ENCODE data around the gene TSPAN1.
A peak's percentile ranks its signal among the peaks of the same experiment; 100 is the strongest.

The TSPAN1 gene

DNA sequence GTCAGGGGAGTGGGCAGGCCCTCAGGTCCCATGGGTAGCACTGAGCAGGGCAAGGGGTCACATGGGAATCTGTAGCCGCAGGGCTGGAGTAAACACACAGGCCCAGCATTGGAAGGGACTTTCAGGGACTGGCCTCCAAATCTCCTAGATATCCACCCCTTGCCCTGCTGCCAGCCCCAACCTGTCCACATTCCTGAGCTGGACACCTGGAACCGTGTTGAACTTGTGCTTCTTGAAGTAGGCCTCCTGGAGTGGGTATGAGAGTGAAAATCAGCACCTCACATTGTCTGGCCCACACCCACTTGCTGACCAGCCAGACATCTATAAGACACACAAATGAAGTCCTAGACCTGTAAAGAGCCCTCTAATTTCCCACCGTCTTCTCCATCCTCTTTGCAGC lies 15.7 kb downstream of the TSPAN1 start:
- no peaks in the 10 kb centered on the region for H3K9me3 ChIP-seq (replicated peaks in 1 of 11)
- no peak overlapping the region for H3K9ac ChIP-seq
- peaks cover 57 to 87% (median 68%) of the 10 kb centered on the region in 11 experiments for H3K36me3 ChIP-seq
- H4K20me1 ChIP-seq, result no peaks in the 10 kb centered on the region
- H3K4me1 ChIP-seq, result peaks cover 0 to 23% (median 19%) of the 10 kb centered on the region in 10 experiments; a peak in 15 of 20 replicates
- H3K27me3 ChIP-seq, result no peaks in the 10 kb centered on the region
- TF ChIP-seq Cebpa-rat (IDR thresholded peaks at IDR 0.05), result no peak
- no peak overlapping the region for H3K27ac ChIP-seq
- H3K4me3 ChIP-seq, result no peak overlapping the region
- no peak overlapping the region for H3K4me2 ChIP-seq

DNA sequence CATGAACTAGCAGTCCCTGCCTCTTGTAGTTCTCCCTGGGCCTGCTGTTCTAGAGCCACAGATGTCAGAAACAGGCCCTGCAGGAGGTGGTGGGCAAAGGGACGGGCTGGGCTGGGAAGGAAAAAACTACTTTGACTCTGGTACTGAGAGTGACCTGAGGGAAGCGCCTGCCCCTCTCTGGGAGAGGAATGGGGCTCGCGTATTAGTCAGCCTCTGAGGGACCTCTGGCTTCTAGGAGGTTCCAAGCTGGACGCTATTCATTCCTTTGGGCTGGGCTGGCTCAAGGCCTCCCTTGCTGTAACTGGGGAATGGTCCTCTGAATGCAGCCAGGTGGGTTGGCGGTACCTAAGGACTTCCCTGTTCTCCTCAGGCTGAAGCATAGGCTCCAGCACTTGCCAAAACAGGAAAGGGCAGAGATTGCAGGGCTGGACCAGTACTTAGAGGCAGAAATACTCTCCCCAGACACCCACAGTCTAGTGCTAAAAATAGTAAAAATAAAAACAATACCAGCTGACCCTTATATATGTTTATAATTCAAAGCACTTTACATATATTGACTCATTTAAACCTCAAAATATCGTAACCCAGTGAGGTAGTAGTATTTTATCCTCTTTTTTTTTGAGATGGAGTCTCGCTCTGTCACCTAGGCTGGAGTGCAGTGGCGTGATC lies 16.3 kb downstream of the TSPAN1 start:
- no peak for TF ChIP-seq Cebpa-rat (IDR thresholded peaks at IDR 0.05)
- Histone ChIP-seq H3K27me3 (no peaks in the 10 kb centered on the region), H3K4me3 (no peak overlapping the region), H4K20me1 (no peaks in the 10 kb centered on the region), H3K36me3 (peaks cover 63 to 93% (median 73%) of the 10 kb centered on the region in 11 experiments), H3K9ac (no peak overlapping the region), H3K9me3 (replicated peaks in 1 of 11) (no peaks in the 10 kb centered on the region), H3K4me1 (peaks cover 0 to 26% (median 19%) of the 10 kb centered on the region in 10 experiments; a peak in 15 of 20 replicates), H3K27ac (no peak overlapping the region), H3K4me2 (no peak overlapping the region)

DNA sequence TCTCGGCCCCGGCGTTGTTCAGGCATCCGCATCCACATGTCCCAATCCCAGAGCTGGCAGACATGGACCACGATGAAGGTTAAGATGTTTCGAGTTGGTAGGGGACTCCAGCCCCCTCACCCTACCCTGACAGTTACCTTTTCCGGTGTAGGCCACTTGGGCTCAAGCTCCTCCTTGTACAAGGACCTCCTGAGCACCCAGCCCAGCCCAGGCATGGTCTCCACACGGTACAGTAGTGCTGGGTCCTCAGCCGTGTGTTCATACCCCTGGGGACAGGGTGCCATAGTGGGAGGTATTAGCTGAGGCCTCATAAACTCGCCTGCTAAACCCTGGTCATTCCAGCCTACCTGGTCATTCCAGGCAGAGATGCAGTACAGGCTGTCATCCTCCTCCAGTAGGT lies 17.3 kb downstream of the TSPAN1 start:
- H3K9ac ChIP-seq, result no peak overlapping the region
- H3K4me2 ChIP-seq, result no peak overlapping the region
- H3K27ac ChIP-seq, result no peak overlapping the region
- H3K27me3 ChIP-seq, result no peaks in the 10 kb centered on the region
- no peak for TF ChIP-seq Cebpa-rat (IDR thresholded peaks at IDR 0.05)
- H3K4me1 ChIP-seq, result peaks cover 9 to 33% (median 27%) of the 10 kb centered on the region in 10 experiments
- no peaks in the 10 kb centered on the region for H3K9me3 ChIP-seq (replicated peaks in 1 of 11)
- H3K4me3 ChIP-seq, result no peak overlapping the region
- peaks cover 64 to 96% (median 78%) of the 10 kb centered on the region in 11 experiments for H3K36me3 ChIP-seq
- H4K20me1 ChIP-seq, result no peaks in the 10 kb centered on the region

DNA sequence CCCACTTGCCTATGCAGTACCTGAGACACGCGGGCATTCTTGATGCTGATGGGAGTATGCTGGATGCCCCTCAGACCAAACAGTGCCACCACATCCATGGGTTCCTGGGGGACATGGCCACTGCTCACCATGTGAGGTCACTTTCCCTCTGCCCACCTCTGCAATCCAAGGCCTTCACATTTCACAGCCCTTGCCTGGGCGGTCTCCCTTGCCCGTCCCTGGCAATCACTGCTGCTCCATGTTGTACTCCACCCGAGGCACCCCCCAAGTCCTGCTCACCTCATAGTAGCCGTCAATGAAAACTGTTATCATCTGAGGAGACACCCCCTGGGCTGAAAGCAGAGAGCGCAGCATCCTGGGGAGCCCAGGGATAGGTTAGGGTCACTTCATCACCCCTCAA lies 18.4 kb downstream of the TSPAN1 start:
- H4K20me1 ChIP-seq, result no peaks in the 10 kb centered on the region
- peaks cover 56 to 86% (median 72%) of the 10 kb centered on the region in 11 experiments for H3K36me3 ChIP-seq
- H3K27ac ChIP-seq, result no peak overlapping the region
- no peaks in the 10 kb centered on the region for H3K9me3 ChIP-seq (replicated peaks in 1 of 11)
- peaks cover 16 to 38% (median 31%) of the 10 kb centered on the region in 10 experiments for H3K4me1 ChIP-seq
- no peaks in the 10 kb centered on the region for H3K27me3 ChIP-seq
- no peak for TF ChIP-seq Cebpa-rat (IDR thresholded peaks at IDR 0.05)
- H3K4me2 ChIP-seq, result no peak overlapping the region
- no peak overlapping the region for H3K9ac ChIP-seq
- no peak overlapping the region for H3K4me3 ChIP-seq

DNA sequence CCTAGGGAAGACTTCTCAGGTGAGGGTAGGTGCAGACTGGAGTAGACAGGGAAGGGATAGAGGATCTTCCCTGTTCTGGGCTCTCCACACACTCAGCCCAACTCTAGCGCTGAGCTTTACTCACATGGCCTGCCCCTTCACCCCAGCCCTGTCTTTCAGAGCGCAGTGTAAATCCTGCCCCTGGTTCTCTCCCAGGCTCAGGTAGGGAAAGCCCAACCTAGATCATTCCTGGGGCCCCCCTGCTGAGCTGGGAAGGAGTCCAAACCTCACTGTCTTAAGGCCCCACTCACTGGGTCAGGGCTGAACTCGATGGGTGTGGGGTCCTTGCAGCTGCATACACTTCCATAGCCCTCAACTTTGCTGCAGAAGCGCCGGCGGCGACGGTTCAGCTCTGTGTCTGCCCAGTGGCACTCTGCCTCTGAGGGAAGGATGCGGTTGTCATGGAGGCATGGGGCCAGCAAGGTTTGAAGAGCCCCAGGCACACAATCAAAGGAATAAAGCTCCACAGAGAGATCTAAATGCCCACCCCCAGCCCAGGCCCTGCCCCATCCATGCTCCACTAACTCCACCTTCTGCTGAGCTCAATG lies 19.2 kb downstream of the TSPAN1 start:
- TF ChIP-seq Cebpa-rat (IDR thresholded peaks at IDR 0.05), result no peak
- Histone ChIP-seq H3K36me3 (peaks cover 51 to 79% (median 66%) of the 10 kb centered on the region in 11 experiments), H3K27me3 (no peaks in the 10 kb centered on the region), H3K4me1 (peaks cover 20 to 37% (median 31%) of the 10 kb centered on the region in 10 experiments), H3K4me3 (no peak overlapping the region), H3K4me2 (no peak overlapping the region), H3K27ac (no peak overlapping the region), H3K9ac (peak overlapping the region in 1 of 11 experiments; percentile 5; a peak in 1 of 22 replicates), H3K9me3 (replicated peaks in 1 of 11) (no peaks in the 10 kb centered on the region), H4K20me1 (no peaks in the 10 kb centered on the region)

DNA sequence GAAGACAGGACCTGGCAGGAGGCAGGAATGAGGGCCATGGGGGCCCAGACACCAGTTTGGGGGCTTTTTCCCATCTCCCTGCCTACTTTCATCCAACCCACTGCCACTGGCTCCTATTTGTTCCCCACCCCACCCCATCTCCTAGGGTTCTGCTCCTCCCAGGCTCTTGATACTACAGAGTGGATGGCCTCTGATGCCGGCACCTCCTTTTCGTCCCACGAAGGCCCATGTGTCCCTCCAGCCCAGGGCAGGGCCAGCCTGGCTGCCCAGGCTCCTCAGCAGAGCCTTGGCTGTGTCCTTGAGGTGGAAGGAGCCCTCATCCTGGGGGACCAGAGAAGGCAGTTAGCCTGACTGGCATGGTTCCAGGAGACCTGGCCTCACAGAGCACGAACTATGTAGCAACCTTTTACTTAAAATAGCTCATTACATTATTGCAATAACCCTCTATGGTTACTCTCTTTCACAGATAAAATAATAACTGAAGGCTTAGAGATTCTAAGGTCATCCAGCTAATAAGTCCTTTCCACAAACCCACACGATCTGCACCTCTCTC lies 19.8 kb downstream of the TSPAN1 start:
- Histone ChIP-seq H3K9ac (peak overlapping the region in 2 of 11 experiments; percentile 5 to 24; a peak in 3 of 22 replicates), H4K20me1 (no peaks in the 10 kb centered on the region), H3K9me3 (replicated peaks in 1 of 11) (no peaks in the 10 kb centered on the region), H3K4me2 (peak overlapping the region in 5 of 11 experiments; percentile 9 to 39 (median 13); a peak in 5 of 22 replicates), H3K4me3 (no peak overlapping the region), H3K36me3 (peaks cover 45 to 72% (median 60%) of the 10 kb centered on the region in 11 experiments), H3K27ac (no peak overlapping the region), H3K27me3 (no peaks in the 10 kb centered on the region), H3K4me1 (peaks cover 24 to 43% (median 37%) of the 10 kb centered on the region in 10 experiments)
- no peak for TF ChIP-seq Cebpa-rat (IDR thresholded peaks at IDR 0.05)

DNA sequence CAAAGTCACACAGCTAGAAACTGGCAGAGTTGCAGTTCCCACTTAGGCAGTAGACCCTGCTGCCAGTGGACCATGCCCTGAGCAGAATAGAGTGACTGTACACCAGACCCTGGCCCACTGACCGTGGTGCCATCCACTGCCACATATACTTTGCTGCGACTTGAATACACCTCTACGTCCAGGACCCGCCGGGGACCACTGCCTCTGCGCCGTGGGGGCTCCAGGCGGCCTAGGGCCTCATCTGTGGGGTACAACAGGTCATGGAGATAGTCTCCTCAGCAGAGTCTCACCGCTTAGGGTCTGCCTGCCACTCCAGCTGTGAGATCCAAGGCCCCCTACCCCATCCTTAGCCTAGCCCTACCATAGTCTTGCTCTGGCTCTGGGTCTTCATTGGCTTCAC lies 21.7 kb downstream of the TSPAN1 start:
- Histone ChIP-seq H3K9me3 (replicated peaks in 1 of 11) (no peaks in the 10 kb centered on the region), H3K4me1 (peaks cover 24 to 43% (median 38%) of the 10 kb centered on the region in 10 experiments), H3K27ac (peak overlapping the region in 2 of 11 experiments; percentile 16 to 89; a peak in 2 of 22 replicates), H3K27me3 (no peaks in the 10 kb centered on the region), H3K9ac (peak overlapping the region in 7 of 11 experiments; percentile 84 to 92 (median 86); a peak in 10 of 22 replicates), H3K36me3 (peaks cover 34 to 53% (median 43%) of the 10 kb centered on the region in 11 experiments), H3K4me2 (peak overlapping the region; percentile 87 to 99 (median 96); a peak in 20 of 22 replicates), H3K4me3 (no peak overlapping the region), H4K20me1 (no peaks in the 10 kb centered on the region)
- no peak for TF ChIP-seq Cebpa-rat (IDR thresholded peaks at IDR 0.05)

DNA sequence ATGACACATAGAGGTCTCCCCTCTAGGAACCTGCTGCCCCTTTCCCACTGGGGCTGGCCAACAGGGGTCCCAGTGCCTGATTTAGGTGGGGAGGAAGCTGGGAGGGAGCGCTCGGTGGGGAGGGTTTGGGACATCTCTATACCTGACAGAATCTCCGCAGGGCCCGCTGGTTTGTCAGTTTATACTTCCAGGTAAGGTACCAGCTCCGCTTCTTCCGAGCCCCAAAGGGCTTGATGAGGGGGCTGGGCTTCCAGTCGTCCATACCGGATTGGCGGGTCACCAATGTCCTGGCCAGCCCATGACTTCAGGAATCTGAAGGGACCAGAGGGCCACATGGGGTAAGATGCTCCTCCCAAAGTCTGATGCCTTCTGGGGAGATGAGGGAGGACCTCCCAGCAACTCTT lies 22.7 kb downstream of the TSPAN1 start:
- Histone ChIP-seq H3K27me3 (no peaks in the 10 kb centered on the region), H3K9ac (peak overlapping the region; percentile 84 to 95 (median 86)), H3K4me2 (peak overlapping the region; percentile 87 to 99 (median 96)), H3K4me1 (peaks cover 28 to 47% (median 42%) of the 10 kb centered on the region in 10 experiments), H4K20me1 (no peaks in the 10 kb centered on the region), H3K4me3 (peak overlapping the region; percentile 67 to 81 (median 76)), H3K27ac (peak overlapping the region; percentile 57 to 91 (median 84); a peak in 21 of 22 replicates), H3K9me3 (replicated peaks in 1 of 11) (no peaks in the 10 kb centered on the region), H3K36me3 (peaks cover 26 to 44% (median 33%) of the 10 kb centered on the region in 11 experiments)
- no peak for TF ChIP-seq Cebpa-rat (IDR thresholded peaks at IDR 0.05)

Measured in BLaER1 treated with 17β-estradiol and CSF1 and Interleukin-3, amounts not matched to agents 10 nM and 100 nM (cell line).